Measurements from ENCODE around the gene DCXR.

GRCh38 chr17:82060614-82061013 is 23.1 kb upstream of the DCXR start:
- no peak for TF ChIP-seq CTCF (IDR thresholded peaks at IDR 0.05; ENCODE audit: low read depth, low read length)
- TF ChIP-seq EZH2phosphoT487 (IDR thresholded peaks at IDR 0.05; ENCODE audit: low read depth) = no peak

All from OCI-LY3 (cell line).